ENCODE results near the gene BICD1. TPM values are rescaled to one million over a fixed set of nuclear protein-coding genes. Genes with fewer than 3 reads are reported as not detected.

BICD1 gene
- total RNA-seq, 1 donor, result 17.9 TPM

DNA sequence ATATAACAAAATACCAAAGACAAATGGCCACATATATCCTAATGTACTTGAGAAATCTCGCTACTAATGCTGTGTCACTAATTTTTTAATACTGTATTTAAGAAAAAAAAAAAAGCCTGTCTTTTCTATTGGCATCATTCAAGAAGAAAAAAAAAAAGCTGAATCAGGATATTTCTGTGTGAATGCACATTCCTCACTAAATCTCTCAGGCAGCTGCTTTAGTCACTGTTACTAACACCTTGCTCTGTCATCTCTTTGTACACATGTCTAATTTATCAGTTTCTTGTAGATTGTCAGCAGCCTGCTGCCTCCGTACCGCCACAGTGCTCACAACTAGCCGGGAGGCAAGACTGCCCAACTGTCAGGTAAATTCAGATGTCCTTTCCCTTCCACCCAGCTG, 260.7 kb downstream of the BICD1 start:
- H3K4me3 ChIP-seq (ENCODE audit: low read depth, low read length), result no peak overlapping the region
- DNase-seq (ENCODE audit: low read depth), result no peak
- no peak for TF ChIP-seq CTCF (IDR thresholded peaks at IDR 0.05; ENCODE audit: insufficient read depth, low read length)

DNA sequence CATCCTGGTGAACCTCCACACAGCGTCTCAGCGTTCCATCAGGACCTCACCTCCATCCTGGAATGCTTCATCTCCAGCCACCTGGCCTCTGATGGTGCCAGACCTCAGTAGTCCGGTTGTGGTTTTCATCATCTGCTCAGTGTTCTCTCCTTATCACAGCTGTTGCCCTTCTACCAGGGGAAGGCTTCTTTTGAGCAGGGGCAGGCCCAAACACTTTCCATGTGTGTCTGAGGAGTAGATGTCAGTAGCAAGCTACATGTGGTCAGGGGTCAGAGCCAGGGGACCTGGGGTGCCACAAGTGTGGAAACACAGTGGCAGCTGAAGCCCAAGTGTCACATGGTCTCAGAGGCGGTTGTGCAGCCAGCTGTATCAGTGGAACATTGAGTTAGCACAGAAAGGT, 262.6 kb downstream of the BICD1 start:
- no peak overlapping the region for H3K4me3 ChIP-seq (ENCODE audit: low read depth, low read length)
- DNase-seq (ENCODE audit: low read depth), result no peak
- no peak for TF ChIP-seq CTCF (IDR thresholded peaks at IDR 0.05; ENCODE audit: insufficient read depth, low read length)

- no peak overlapping the region for H3K4me3 ChIP-seq (ENCODE audit: low read depth, low read length)
- no peak for DNase-seq (ENCODE audit: low read depth)
- no peak for TF ChIP-seq CTCF (IDR thresholded peaks at IDR 0.05; ENCODE audit: insufficient read depth, low read length)
Measured at GRCh38 chr12:32377344-32378055, 270.9 kb downstream of the BICD1 start.

DNA sequence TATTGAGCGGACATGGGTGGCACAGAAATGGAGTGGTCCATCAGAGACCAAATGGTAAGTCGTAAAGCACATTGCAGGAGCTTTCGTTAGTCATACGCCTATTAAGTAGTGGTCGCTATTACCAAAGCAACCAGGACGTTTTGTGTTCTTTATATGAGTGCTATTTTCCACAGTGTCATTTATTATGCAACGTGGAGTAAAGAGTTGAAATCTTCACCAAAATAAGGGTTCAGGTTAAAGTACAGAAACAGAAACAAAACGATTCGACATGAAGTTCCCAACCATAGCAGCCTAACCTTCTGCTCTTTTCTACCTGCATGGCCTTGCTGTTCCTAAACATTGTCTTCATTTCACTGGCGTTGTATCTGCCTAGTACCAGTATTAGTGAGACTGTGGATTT, 272.6 kb downstream of the BICD1 start:
- no peak for DNase-seq (ENCODE audit: low read depth)
- TF ChIP-seq CTCF (IDR thresholded peaks at IDR 0.05; ENCODE audit: insufficient read depth, low read length), result no peak
- H3K4me3 ChIP-seq (ENCODE audit: low read depth, low read length), result no peak overlapping the region

- no peak for DNase-seq (ENCODE audit: low read depth)
- TF ChIP-seq CTCF (IDR thresholded peaks at IDR 0.05; ENCODE audit: insufficient read depth, low read length), result no peak
- H3K4me3 ChIP-seq (ENCODE audit: low read depth, low read length), result no peak overlapping the region
Measured at GRCh38 chr12:32379667-32380066, 273.0 kb downstream of the BICD1 start.

GRCh38 chr12:32382226-32382625, 275.6 kb downstream of the BICD1 start:
- TF ChIP-seq CTCF (IDR thresholded peaks at IDR 0.05; ENCODE audit: insufficient read depth, low read length), result no peak
- H3K4me3 ChIP-seq (ENCODE audit: low read depth, low read length), result no peak overlapping the region
- DNase-seq (ENCODE audit: low read depth), result no peak

Data from fibroblast of the aortic adventitia (primary cell).